Mesenchymal stem cell (in vitro differentiated cells and primary cell): ENCODE data around the gene SNRPA.
"Not testable (repeated sequence)": the region's sequence is repeated elsewhere in the genome, so short reads cannot be mapped to it uniquely, and the experiment has no call there.

Experiments
- DNase-seq: peaks from one replicate; pipeline ENCODE4 v3.0.0-alpha.2; 2013
- H2AFZ ChIP-seq: one replicate; pipeline ENCODE4 v1.6.1; 2013; ENCODE audit warnings: low read depth, mild to moderate bottlenecking, control low read depth, inconsistent platforms, low read length, moderate library complexity
- H2AK5ac ChIP-seq: 2 replicates; pipeline ENCODE4 v1.6.1; 2013; ENCODE audit warnings: low read length, moderate library complexity, mild to moderate bottlenecking, inconsistent platforms; ENCODE audit not compliant: severe bottlenecking
- H2BK120ac ChIP-seq: one replicate; pipeline ENCODE4 v1.6.1; 2013; ENCODE audit warnings: low read depth, mild to moderate bottlenecking, inconsistent platforms, low read length, moderate library complexity
- H2BK12ac ChIP-seq, 2 experiments: one replicate each; pipeline ENCODE4 v1.6.1; 2013; ENCODE audit warnings: inconsistent platforms in 2 of 2, low read length in 2 of 2, mild to moderate bottlenecking in 2 of 2, moderate library complexity in 2 of 2, control low read depth in 1 of 2
- H2BK15ac ChIP-seq: one replicate; pipeline ENCODE4 v1.6.1; 2013; ENCODE audit warnings: mild to moderate bottlenecking, low read depth, inconsistent platforms; ENCODE audit not compliant: poor library complexity, severe bottlenecking
- H2BK5ac ChIP-seq: 2 replicates; pipeline ENCODE4 v1.6.1; 2013; ENCODE audit warnings: low read depth, mild to moderate bottlenecking, low read length, control low read depth, inconsistent platforms; ENCODE audit not compliant: poor library complexity, severe bottlenecking
- H3K14ac ChIP-seq, 2 experiments: one replicate each; pipeline ENCODE4 v1.6.1; 2013; ENCODE audit warnings: inconsistent platforms in 2 of 2, low read length in 2 of 2, control low read depth in 1 of 2, mild to moderate bottlenecking in 1 of 2, moderate library complexity in 1 of 2
- H3K18ac ChIP-seq, 2 experiments: one replicate each; pipeline ENCODE4 v1.6.1; 2013; ENCODE audit warnings: inconsistent platforms in 2 of 2, low read length in 2 of 2, control low read depth in 1 of 2, low read depth in 1 of 2, mild to moderate bottlenecking in 1 of 2
- H3K23ac ChIP-seq, 2 experiments: one replicate each; pipeline ENCODE4 v1.6.1; 2013; ENCODE audit warnings: inconsistent platforms in 2 of 2, low read length in 2 of 2, mild to moderate bottlenecking in 2 of 2, moderate library complexity in 2 of 2, control low read depth in 1 of 2
- H3K27ac ChIP-seq: 2 replicates; pipeline ENCODE4 v1.5.1; 2013; ENCODE audit warnings: mild to moderate bottlenecking, moderate library complexity, low read length, control low read depth, inconsistent platforms; ENCODE audit not compliant: poor library complexity, severe bottlenecking
- H3K27me3 ChIP-seq, 2 experiments: 2 replicates each; pipeline versions ENCODE4 v1.6.1 to v1.7.0; 2013; ENCODE audit warnings: low read length in 2 of 2, mild to moderate bottlenecking in 2 of 2, moderate library complexity in 2 of 2, control low read depth in 1 of 2, inconsistent platforms in 1 of 2; ENCODE audit not compliant: control insufficient read depth in 1 of 2, insufficient read depth in 1 of 2
- H3K36me3 ChIP-seq, 2 experiments: 2 replicates each; pipeline versions ENCODE4 v1.6.1 to v1.7.0; 2013; ENCODE audit warnings: low read length in 2 of 2, control low read depth in 1 of 2, inconsistent platforms in 1 of 2, low read depth in 1 of 2, mild to moderate bottlenecking in 1 of 2; ENCODE audit not compliant: insufficient read depth in 2 of 2, control insufficient read depth in 1 of 2
- H3K4ac ChIP-seq, 2 experiments: one replicate each; pipeline ENCODE4 v1.6.1; 2013; ENCODE audit warnings: inconsistent platforms in 2 of 2, low read length in 2 of 2, mild to moderate bottlenecking in 2 of 2, moderate library complexity in 2 of 2, control low read depth in 1 of 2, low read depth in 1 of 2
- H3K4me1 ChIP-seq: 2 replicates; pipeline ENCODE4 v1.6.1; 2013; ENCODE audit warnings: low read depth, low read length, control low read depth; ENCODE audit not compliant: control insufficient read depth, insufficient read depth
- H3K4me2 ChIP-seq: 2 replicates; pipeline ENCODE4 v1.6.1; 2013; ENCODE audit warnings: low read length, mild to moderate bottlenecking, inconsistent platforms; ENCODE audit not compliant: poor library complexity, severe bottlenecking
- H3K4me3 ChIP-seq, 2 experiments: 2 replicates each; pipeline versions ENCODE4 v1.5.1 to v1.7.0; 2013; ENCODE audit warnings: low read length in 2 of 2, mild to moderate bottlenecking in 2 of 2, control low read depth in 1 of 2, low read depth in 1 of 2; ENCODE audit not compliant: insufficient read depth in 1 of 2
- H3K79me1 ChIP-seq: replicated peaks from 2 replicates; pipeline ENCODE4 v1.6.1; 2013; ENCODE audit warnings: mild to moderate bottlenecking, control low read depth, low read length, inconsistent platforms; ENCODE audit not compliant: poor library complexity, severe bottlenecking
- H3K9ac ChIP-seq: 2 replicates; pipeline ENCODE4 v1.7.0; 2013; ENCODE audit warnings: mild to moderate bottlenecking, low read length, moderate library complexity
- H3K9me3 ChIP-seq: 2 replicates; pipeline ENCODE4 v1.7.0; 2013; ENCODE audit warnings: mild to moderate bottlenecking, low read length; ENCODE audit not compliant: control insufficient read depth
- H4K8ac ChIP-seq: one replicate; pipeline ENCODE4 v1.6.1; 2013; ENCODE audit warnings: inconsistent platforms, mild to moderate bottlenecking, low read length, moderate library complexity
- H4K91ac ChIP-seq: one replicate; pipeline ENCODE4 v1.6.1; 2013; ENCODE audit warnings: mild to moderate bottlenecking, low read length, inconsistent platforms
- WGBS: methylation state at CpG from one replicate; pipeline ENCODE4 v1.1.7; 2013; ENCODE audit warnings: mixed read lengths; 5-methylcytosine and 5-hydroxymethylcytosine counted together

Gene SNRPA

GRCh38 chr19:40809358-40810086, 58.5 kb downstream of the SNRPA start:
- no peaks in the 10 kb centered on the region for H3K9me3 ChIP-seq
- no peak overlapping the region for H4K91ac ChIP-seq
- no peak overlapping the region for H3K4me2 ChIP-seq
- peaks cover 37% of the 10 kb centered on the region for H3K4me1 ChIP-seq
- peak overlapping the region; percentile 33 for H2BK15ac ChIP-seq
- no peak overlapping the region for H2BK5ac ChIP-seq
- H3K18ac ChIP-seq: no peak overlapping the region
- no peak overlapping the region for H3K14ac ChIP-seq
- 97% methylated on average over 38 of the region's 39 CpGs for WGBS
- no peak overlapping the region for H4K8ac ChIP-seq
- peak overlapping the region; percentile 54 for H3K9ac ChIP-seq
- no peak overlapping the region for H3K27ac ChIP-seq
- no peak overlapping the region for H2AFZ ChIP-seq
- H2BK120ac ChIP-seq: no peak overlapping the region
- H3K4me3 ChIP-seq: no peak overlapping the region
- peak overlapping the region in 1 of 2 experiments; percentile 12 for H3K4ac ChIP-seq
- H3K36me3 ChIP-seq: peaks cover 51% of the 10 kb centered on the region in 2 experiments
- H2BK12ac ChIP-seq: peak overlapping the region in 1 of 2 experiments; percentile 42
- H3K23ac ChIP-seq: no peak overlapping the region
- peaks cover 0 to 20% of the 10 kb centered on the region in 2 experiments for H3K27me3 ChIP-seq
- DNase-seq: no peak
- peaks cover 19% of the 10 kb centered on the region for H3K79me1 ChIP-seq
- peak overlapping the region; percentile 61 for H2AK5ac ChIP-seq

GRCh38 chr19:40810160-40810559, 59.2 kb downstream of the SNRPA start:
- peak overlapping the region in 1 of 2 experiments; percentile 60 for H3K4me3 ChIP-seq
- H3K23ac ChIP-seq: no peak overlapping the region
- no peak overlapping the region for H2BK15ac ChIP-seq
- peaks cover 44 to 45% of the 10 kb centered on the region in 2 experiments for H3K36me3 ChIP-seq
- no peak for DNase-seq
- H3K4ac ChIP-seq: no peak overlapping the region
- peak overlapping the region in 1 of 2 experiments; percentile 18 for H3K18ac ChIP-seq
- peak overlapping the region; percentile 7 for H4K91ac ChIP-seq
- no peaks in the 10 kb centered on the region for H3K9me3 ChIP-seq
- no peak overlapping the region for H2BK120ac ChIP-seq
- H3K27me3 ChIP-seq: peaks cover 0 to 22% of the 10 kb centered on the region in 2 experiments
- peak overlapping the region in 1 of 2 experiments; percentile 42 for H2BK12ac ChIP-seq
- H2BK5ac ChIP-seq: no peak overlapping the region
- peaks cover 32% of the 10 kb centered on the region for H3K4me1 ChIP-seq
- H2AK5ac ChIP-seq: peak overlapping the region; percentile 61
- no peak overlapping the region for H3K27ac ChIP-seq
- H2AFZ ChIP-seq: no peak overlapping the region
- H3K9ac ChIP-seq: peak overlapping the region; percentile 54
- peak overlapping the region; percentile 32 for H3K4me2 ChIP-seq
- peak overlapping the region; percentile 66 for H4K8ac ChIP-seq
- peaks cover 19% of the 10 kb centered on the region for H3K79me1 ChIP-seq
- 79% methylated on average over 8 of the region's 14 CpGs for WGBS
- H3K14ac ChIP-seq: no peak overlapping the region

- Histone ChIP-seq H3K4me1 (peaks cover 32% of the 10 kb centered on the region), H3K79me1 (peaks cover 17% of the 10 kb centered on the region), H3K27ac (peak overlapping the region; percentile 48), H3K23ac (peak overlapping the region in 1 of 2 experiments; percentile 28), H3K27me3 (peaks cover 0 to 27% of the 10 kb centered on the region in 2 experiments), H3K9ac (peak overlapping the region; percentile 54), H3K36me3 (peaks cover 38 to 39% of the 10 kb centered on the region in 2 experiments), H3K4me2 (peak overlapping the region; percentile 72), H3K4me3 (peak overlapping the region; percentile 35 to 60)
- WGBS: 5% methylated on average over 41 of the region's 65 CpGs
- H4K91ac ChIP-seq, H4K8ac ChIP-seq, H2BK5ac ChIP-seq, H3K14ac ChIP-seq, H3K4ac ChIP-seq, H3K9me3 ChIP-seq, H2BK12ac ChIP-seq, H2AK5ac ChIP-seq, H3K18ac ChIP-seq, H2AFZ ChIP-seq, H2BK120ac ChIP-seq, H2BK15ac ChIP-seq: not testable (repeated sequence)
- peak; percentile 93 for DNase-seq
Observed at GRCh38 chr19:40810649-40811408, 59.8 kb downstream of the SNRPA start.
